ENCODE measurements around the gene GRIK3.
"Not testable (repeated sequence)": the region's sequence is repeated elsewhere in the genome, so short reads cannot be mapped to it uniquely, and the experiment has no call there.

- not testable (repeated sequence) for TF ChIP-seq YY1 (IDR thresholded peaks at IDR 0.05; ENCODE audit: insufficient read depth, insufficient read length); ZNF274 (IDR thresholded peaks at IDR 0.05; ENCODE audit: low read depth, low read length)
These were observed 117.8 kb downstream of the GRIK3 start for GRCh38 chr1:36916542-36916941.

Measured in NT2/D1 (cell line).